ENCODE results near the gene HTRA2.

- TF ChIP-seq POLR2AphosphoS5 (IDR thresholded peaks at IDR 0.05; ENCODE audit: low read depth, low read length): no peak
- no peak for TF ChIP-seq POLR2A (IDR thresholded peaks at IDR 0.05; ENCODE audit: low read depth, low read length)
Measured at GRCh38 chr2:74560591-74560990, 30.9 kb downstream of the HTRA2 start.
